ENCODE data around the gene RGMA. TPM values are rescaled to one million over a fixed set of nuclear protein-coding genes. Genes with fewer than 3 reads are reported as not detected.

Gene RGMA
- total and polyA plus RNA-seq, 5 donors, result 9.2 to 16.4 (median 12.1) TPM

DNA sequence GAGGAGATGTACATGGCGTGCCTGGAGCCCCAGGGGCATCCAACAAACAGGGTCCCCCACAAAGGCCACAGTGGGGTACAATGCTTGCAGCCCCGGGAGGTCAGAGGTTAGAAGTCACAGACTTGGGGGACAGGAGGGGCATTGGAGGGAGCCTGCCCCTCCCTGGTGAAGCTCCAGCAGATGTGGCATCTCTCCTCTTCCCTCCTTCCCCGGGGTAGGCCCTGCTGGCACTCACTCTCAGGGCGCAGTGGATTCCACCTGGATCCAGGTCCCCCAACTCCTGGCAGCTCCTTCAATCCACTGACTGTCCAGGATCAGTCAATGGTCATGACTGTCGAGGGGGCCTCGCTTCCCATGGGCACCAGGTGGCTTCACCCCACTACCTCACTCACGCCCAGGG lies 32.2 kb downstream of the RGMA start:
- H3K4me1 ChIP-seq (ENCODE audit: control insufficient read depth, insufficient read depth, low read length), result peaks cover 3% of the 10 kb centered on the region

DNA sequence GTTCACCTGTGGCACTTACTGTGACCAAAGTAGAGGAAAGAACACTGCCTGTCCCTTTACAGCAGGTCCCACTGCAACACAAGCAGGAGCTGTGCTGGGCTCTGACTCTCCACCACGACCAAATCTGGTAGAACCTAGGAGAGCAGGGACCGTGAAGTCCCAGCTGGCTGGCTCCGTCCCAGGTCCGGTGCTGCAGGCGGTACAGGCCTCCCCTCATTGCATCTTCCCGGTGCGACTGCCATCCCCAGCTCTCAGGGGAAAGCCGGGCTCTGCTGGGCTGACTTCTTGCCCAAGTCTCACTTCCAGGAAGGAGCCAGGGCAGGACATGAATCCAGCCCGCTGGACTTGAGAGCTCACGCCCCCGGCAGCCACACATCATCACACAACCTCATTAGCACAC lies 33.8 kb downstream of the RGMA start:
- no peak overlapping the region for H3K27ac ChIP-seq (ENCODE audit: low read length)
- no peaks in the 10 kb centered on the region for H3K27me3 ChIP-seq (ENCODE audit: control insufficient read depth, insufficient read depth)
- H3K4me1 ChIP-seq (ENCODE audit: control insufficient read depth, insufficient read depth, low read length), result no peaks in the 10 kb centered on the region
- peak in 1 of 3 donors; percentile 63 for DNase-seq
- intact Hi-C loops (cut with DNase I), result no loop called here
- 72% methylated on average over 11 of the region's 11 CpGs for whole genome bisulfite sequencing
- no peaks in the 10 kb centered on the region for H3K9me3 ChIP-seq (ENCODE audit: control insufficient read depth, low read length)
- ATAC-seq, result no peak
- H3K4me3 ChIP-seq (ENCODE audit: low read length), result no peak overlapping the region

More for the DNA sequence above, 32.2 kb downstream of the RGMA start:
- H3K27ac ChIP-seq (ENCODE audit: low read length), result no peak overlapping the region
- WGBS, result 80% methylated on average over 7 of the region's 7 CpGs
- ATAC-seq, result no peak
- peak in 1 of 3 donors; percentile 23 for DNase-seq
- intact Hi-C loops (cut with DNase I), result no loop called here
- H3K27me3 ChIP-seq (ENCODE audit: control insufficient read depth, insufficient read depth), result no peaks in the 10 kb centered on the region
- H3K9me3 ChIP-seq (ENCODE audit: control insufficient read depth, low read length), result no peaks in the 10 kb centered on the region
- H3K4me3 ChIP-seq (ENCODE audit: low read length), result no peak overlapping the region

DNA sequence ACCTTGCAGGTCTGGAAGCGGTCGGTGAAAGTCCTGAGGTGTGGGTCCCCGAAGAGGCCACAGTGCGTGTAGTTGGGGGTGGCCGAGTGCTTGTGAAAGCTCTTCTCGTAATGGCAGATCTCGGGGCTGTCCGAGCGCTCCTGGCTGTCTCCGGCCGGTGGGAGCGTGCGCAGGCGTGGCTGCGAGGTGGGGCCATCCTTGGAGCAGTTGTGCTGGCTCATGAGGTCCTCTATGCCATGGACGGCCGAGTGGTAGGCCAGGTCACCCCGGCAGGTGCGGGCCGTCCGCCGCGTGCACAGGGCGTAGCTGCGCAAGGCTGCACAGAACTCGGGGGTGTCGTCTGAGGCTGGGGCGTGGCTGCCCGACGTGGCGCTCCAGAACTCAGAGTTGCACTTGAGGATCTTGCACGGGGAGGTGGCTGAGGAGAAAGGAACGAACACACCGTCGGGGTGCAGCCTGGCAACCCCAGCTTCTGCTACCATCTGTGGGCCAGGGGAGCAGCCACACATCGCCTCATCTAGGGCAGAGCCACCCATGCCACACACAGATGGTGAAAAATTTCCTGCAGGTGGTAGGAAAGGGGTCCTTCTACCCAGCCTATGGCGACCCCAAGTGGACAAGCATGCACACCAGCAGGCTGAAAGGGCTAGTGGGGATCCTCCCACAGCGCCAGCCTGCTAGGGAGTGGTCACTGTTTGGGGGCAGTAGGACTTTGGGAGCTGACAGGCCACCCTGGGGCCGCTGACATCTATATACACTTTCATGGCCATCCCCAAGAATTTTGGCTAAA lies 36.7 kb downstream of the RGMA start:
- WGBS, result 92% methylated on average over 39 of the region's 39 CpGs
- no peak for DNase-seq
- no peak overlapping the region for H3K27ac ChIP-seq (ENCODE audit: low read length)
- H3K27me3 ChIP-seq (ENCODE audit: control insufficient read depth, insufficient read depth), result no peaks in the 10 kb centered on the region
- no peak for ATAC-seq
- H3K4me3 ChIP-seq (ENCODE audit: low read length), result no peak overlapping the region
- no peaks in the 10 kb centered on the region for H3K4me1 ChIP-seq (ENCODE audit: control insufficient read depth, insufficient read depth, low read length)
- H3K9me3 ChIP-seq (ENCODE audit: control insufficient read depth, low read length), result no peaks in the 10 kb centered on the region
- intact Hi-C loops (cut with DNase I), result no loop called here

DNA sequence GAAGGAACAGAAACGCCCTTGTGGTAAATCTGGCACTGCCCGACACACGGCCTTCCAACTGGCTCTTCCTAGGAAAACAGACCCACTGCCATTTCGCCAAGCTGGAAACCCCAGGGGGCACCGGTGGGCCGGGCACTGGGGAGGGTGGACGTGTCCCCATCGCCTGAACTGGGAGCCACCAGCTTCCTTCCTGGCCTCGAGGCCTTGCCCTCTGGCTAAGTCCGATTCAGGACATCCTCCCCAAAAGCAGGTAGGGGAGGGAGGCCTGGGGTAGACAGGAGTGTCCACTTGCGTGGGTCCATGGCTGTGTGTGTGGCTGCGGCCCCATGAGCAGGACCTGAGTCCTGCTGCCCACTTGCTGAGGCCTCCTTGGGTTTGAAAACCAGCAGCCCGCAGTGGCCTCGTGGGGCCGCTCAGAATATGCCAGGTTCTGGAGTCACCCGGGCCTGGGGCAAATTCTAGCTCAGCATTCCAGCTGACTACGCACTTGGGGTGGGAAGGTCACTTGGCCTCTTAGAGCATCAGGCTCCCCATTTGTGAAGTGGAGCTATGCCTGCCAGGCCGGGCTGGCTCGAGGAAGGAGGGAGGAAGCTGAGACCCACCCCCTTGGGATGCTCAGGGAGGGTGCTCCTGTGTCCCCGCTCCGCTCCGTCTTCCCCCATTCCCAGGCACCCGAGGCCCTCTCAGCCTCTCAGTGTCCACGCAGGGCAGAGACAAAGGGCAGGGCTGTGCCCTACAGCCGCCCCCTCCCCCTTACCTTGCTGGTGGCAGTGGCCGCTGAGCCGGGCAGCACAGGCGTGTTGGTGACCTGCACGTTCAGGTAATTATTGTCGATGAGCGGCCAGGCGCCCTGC lies 37.5 kb downstream of the RGMA start:
- H3K4me1 ChIP-seq (ENCODE audit: control insufficient read depth, insufficient read depth, low read length), result no peaks in the 10 kb centered on the region
- 89% methylated on average over 32 of the region's 32 CpGs for WGBS
- H3K9me3 ChIP-seq (ENCODE audit: control insufficient read depth, low read length), result no peaks in the 10 kb centered on the region
- no peaks in the 10 kb centered on the region for H3K27me3 ChIP-seq (ENCODE audit: control insufficient read depth, insufficient read depth)
- intact Hi-C loops (cut with DNase I), result no loop called here
- DNase-seq (no peak), ATAC-seq (no peak)
- H3K4me3 ChIP-seq (ENCODE audit: low read length), result no peak overlapping the region
- no peak overlapping the region for H3K27ac ChIP-seq (ENCODE audit: low read length)

GRCh38 chr15:93050648-93051047 lies 38.4 kb downstream of the RGMA start:
- Histone ChIP-seq H3K27ac (ENCODE audit: low read length) (no peak overlapping the region), H3K9me3 (ENCODE audit: control insufficient read depth, low read length) (no peaks in the 10 kb centered on the region), H3K4me1 (ENCODE audit: control insufficient read depth, insufficient read depth, low read length) (no peaks in the 10 kb centered on the region), H3K4me3 (ENCODE audit: low read length) (no peak overlapping the region), H3K27me3 (ENCODE audit: control insufficient read depth, insufficient read depth) (no peaks in the 10 kb centered on the region)
- intact Hi-C loops (cut with DNase I), result no loop called here
- WGBS, result 92% methylated on average over 13 of the region's 13 CpGs
- no peak for DNase-seq
- no peak for ATAC-seq

GRCh38 chr15:93049914-93050578 lies 39.0 kb downstream of the RGMA start:
- no peak overlapping the region for H3K27ac ChIP-seq (ENCODE audit: low read length)
- no peaks in the 10 kb centered on the region for H3K4me1 ChIP-seq (ENCODE audit: control insufficient read depth, insufficient read depth, low read length)
- intact Hi-C loops (cut with DNase I), result no loop called here
- H3K27me3 ChIP-seq (ENCODE audit: control insufficient read depth, insufficient read depth), result no peaks in the 10 kb centered on the region
- no peak overlapping the region for H3K4me3 ChIP-seq (ENCODE audit: low read length)
- WGBS, result 82% methylated on average over 15 of the region's 15 CpGs
- no peak for ATAC-seq
- no peaks in the 10 kb centered on the region for H3K9me3 ChIP-seq (ENCODE audit: control insufficient read depth, low read length)
- peak in 1 of 3 donors; percentile 44 for DNase-seq

DNA sequence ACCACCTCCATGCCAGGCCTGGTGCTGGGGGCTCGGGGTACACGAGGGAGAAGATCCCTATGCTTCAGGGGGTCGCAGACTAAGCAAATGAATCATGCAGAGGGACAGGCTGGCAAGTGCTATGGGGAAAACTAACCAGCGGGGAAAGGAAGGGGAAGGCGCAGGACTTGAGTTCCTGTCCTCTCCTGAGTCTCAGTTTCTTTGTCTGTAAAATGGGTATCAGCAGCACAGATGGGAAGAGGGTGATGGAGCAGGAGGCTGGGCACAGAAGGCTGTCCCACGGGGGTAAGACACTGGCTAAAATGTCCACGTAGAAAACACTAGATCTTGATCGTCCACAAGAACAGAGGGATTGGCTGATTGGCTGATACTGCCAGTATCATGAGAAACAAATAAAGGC lies 39.8 kb downstream of the RGMA start:
- Histone ChIP-seq H3K27ac (ENCODE audit: low read length) (no peak overlapping the region), H3K4me1 (ENCODE audit: control insufficient read depth, insufficient read depth, low read length) (no peaks in the 10 kb centered on the region), H3K27me3 (ENCODE audit: control insufficient read depth, insufficient read depth) (no peaks in the 10 kb centered on the region), H3K4me3 (ENCODE audit: low read length) (no peak overlapping the region), H3K9me3 (ENCODE audit: control insufficient read depth, low read length) (no peaks in the 10 kb centered on the region)
- no peak for ATAC-seq
- 71% methylated on average over 8 of the region's 8 CpGs for whole genome bisulfite sequencing
- DNase-seq, result no peak
- intact Hi-C loops (cut with DNase I), result no loop called here

GRCh38 chr15:93048759-93049161 lies 40.3 kb downstream of the RGMA start:
- Histone ChIP-seq H3K4me1 (ENCODE audit: control insufficient read depth, insufficient read depth, low read length) (no peaks in the 10 kb centered on the region), H3K4me3 (ENCODE audit: low read length) (no peak overlapping the region), H3K9me3 (ENCODE audit: control insufficient read depth, low read length) (no peaks in the 10 kb centered on the region), H3K27ac (ENCODE audit: low read length) (no peak overlapping the region), H3K27me3 (ENCODE audit: control insufficient read depth, insufficient read depth) (no peaks in the 10 kb centered on the region)
- 60% methylated on average over 16 of the region's 16 CpGs for WGBS
- intact Hi-C loops (cut with DNase I), result no loop called here
- no peak for DNase-seq
- ATAC-seq, result no peak

- ATAC-seq, result no peak
- Histone ChIP-seq H3K27me3 (ENCODE audit: control insufficient read depth, insufficient read depth) (no peaks in the 10 kb centered on the region), H3K4me1 (ENCODE audit: control insufficient read depth, insufficient read depth, low read length) (no peaks in the 10 kb centered on the region), H3K9me3 (ENCODE audit: control insufficient read depth, low read length) (no peaks in the 10 kb centered on the region), H3K27ac (ENCODE audit: low read length) (no peak overlapping the region), H3K4me3 (ENCODE audit: low read length) (no peak overlapping the region)
- DNase-seq, result no peak
- intact Hi-C loops (cut with DNase I), result no loop called here
- 89% methylated on average over 14 of the region's 14 CpGs for WGBS
Observed at GRCh38 chr15:93048426-93048721, 40.6 kb downstream of the RGMA start.

- Histone ChIP-seq H3K4me1 (ENCODE audit: control insufficient read depth, insufficient read depth, low read length) (no peaks in the 10 kb centered on the region), H3K27ac (ENCODE audit: low read length) (no peak overlapping the region), H3K4me3 (ENCODE audit: low read length) (no peak overlapping the region), H3K27me3 (ENCODE audit: control insufficient read depth, insufficient read depth) (no peaks in the 10 kb centered on the region), H3K9me3 (ENCODE audit: control insufficient read depth, low read length) (no peaks in the 10 kb centered on the region)
- ATAC-seq (no peak), DNase-seq (no peak)
- WGBS, result 79% methylated on average over 18 of the region's 18 CpGs
- intact Hi-C loops (cut with DNase I), result no loop called here
Observed at GRCh38 chr15:93047621-93048425, 41.2 kb downstream of the RGMA start.

Measured in right cardiac atrium (tissue), 5 donors.